Mesendoderm (in vitro differentiated cells): ENCODE measurements around the gene SDHA.

ENCODE experiments used
- DNase-seq: peaks from one replicate; pipeline ENCODE4 v3.0.0; 2013
- H2AK5ac ChIP-seq: 2 replicates; pipeline ENCODE4 v1.6.1; 2013; ENCODE audit warnings: low read length, inconsistent platforms
- H2BK120ac ChIP-seq: 2 replicates; pipeline ENCODE4 v1.6.1; 2013; ENCODE audit warnings: low read depth, mild to moderate bottlenecking, low read length, moderate library complexity, mixed read lengths
- H2BK15ac ChIP-seq: replicated peaks from 2 replicates; pipeline ENCODE4 v1.6.1; 2013; ENCODE audit warnings: low read depth, mild to moderate bottlenecking, moderate library complexity
- H2BK5ac ChIP-seq: 2 replicates; pipeline ENCODE4 v1.6.1; 2013; ENCODE audit warnings: low read length, inconsistent platforms
- H3K18ac ChIP-seq: 2 replicates; pipeline ENCODE4 v1.6.1; 2013; ENCODE audit warnings: mild to moderate bottlenecking, low read length, mixed read lengths
- H3K23ac ChIP-seq: one replicate; pipeline ENCODE4 v1.6.1; 2013; ENCODE audit warnings: low read length
- H3K27ac ChIP-seq: 2 replicates; pipeline ENCODE4 v1.5.1; 2013; ENCODE audit warnings: low read depth, mild to moderate bottlenecking, inconsistent platforms, low read length, moderate library complexity
- H3K27me3 ChIP-seq: 2 replicates; pipeline ENCODE4 v1.6.1; 2013; ENCODE audit warnings: low read length, control low read depth, mild to moderate bottlenecking, inconsistent platforms; ENCODE audit not compliant: insufficient read depth, poor library complexity
- H3K36me3 ChIP-seq: 2 replicates; pipeline ENCODE4 v1.6.1; 2013; ENCODE audit warnings: low read length, inconsistent platforms; ENCODE audit not compliant: control insufficient read depth, insufficient read depth
- H3K4ac ChIP-seq: one replicate; pipeline ENCODE4 v1.6.1; 2013; ENCODE audit warnings: low read depth, mild to moderate bottlenecking, low read length, moderate library complexity
- H3K4me1 ChIP-seq: 2 replicates; pipeline ENCODE4 v1.6.1; 2013; ENCODE audit warnings: low read depth, low read length, inconsistent platforms; ENCODE audit not compliant: control insufficient read depth
- H3K4me2 ChIP-seq: 2 replicates; pipeline ENCODE4 v1.6.1; 2013; ENCODE audit warnings: low read length
- H3K4me3 ChIP-seq: 2 replicates; pipeline ENCODE4 v1.5.1; 2013; ENCODE audit warnings: mild to moderate bottlenecking, low read length
- H3K56ac ChIP-seq: one replicate; pipeline ENCODE4 v1.6.1; 2013; ENCODE audit warnings: low read length
- H3K79me1 ChIP-seq: 2 replicates; pipeline ENCODE4 v1.6.1; 2013; ENCODE audit warnings: low read length, inconsistent platforms
- H3K79me2 ChIP-seq: 2 replicates; pipeline ENCODE4 v1.6.1; 2013; ENCODE audit warnings: mild to moderate bottlenecking, low read length; ENCODE audit not compliant: control insufficient read depth, insufficient read depth
- H3K9ac ChIP-seq: 2 replicates; pipeline ENCODE4 v1.6.1; 2013; ENCODE audit warnings: low read length, inconsistent platforms
- H4K5ac ChIP-seq: one replicate; pipeline ENCODE4 v1.6.1; 2013; ENCODE audit warnings: low read length
- H4K8ac ChIP-seq: one replicate; pipeline ENCODE4 v1.6.1; 2013; ENCODE audit warnings: low read depth, mild to moderate bottlenecking, control low read depth, low read length, moderate library complexity
- WGBS: extraction: QIAGEN DNeasy Blood & Tissue Kit; methylation state at CpG from one replicate; pipeline ENCODE4 v1.1.7; 2013; ENCODE audit warnings: low lambda C conversion rate, missing lambda C conversion rate; ENCODE audit not compliant: insufficient coverage; ENCODE audit errors: extremely low coverage; 5-methylcytosine and 5-hydroxymethylcytosine counted together

Gene SDHA

DNA sequence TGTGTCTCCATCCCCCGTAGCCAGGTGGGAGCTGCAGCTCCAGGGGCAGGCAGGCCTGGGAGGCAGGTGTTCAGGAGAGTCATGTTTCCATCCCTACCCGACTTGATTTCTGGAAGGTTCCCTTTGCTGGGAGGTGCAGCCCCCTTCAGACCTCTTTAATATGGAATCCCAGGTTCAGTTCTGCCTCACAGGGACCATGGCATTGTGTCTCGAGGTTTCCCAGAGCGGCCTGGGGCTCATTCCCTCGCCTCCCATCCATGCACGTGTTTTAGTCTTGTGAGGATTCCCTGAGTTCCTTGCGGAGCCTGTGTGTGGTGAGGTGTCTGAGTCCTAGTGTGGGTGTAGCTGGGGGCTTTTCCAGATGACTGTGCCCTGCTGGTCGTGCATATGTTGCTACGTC is 86.9 kb downstream of the SDHA start:
- no peak overlapping the region for H3K9ac ChIP-seq
- no peaks in the 10 kb centered on the region for H3K79me2 ChIP-seq
- H2BK15ac ChIP-seq, result no peak overlapping the region
- H2BK5ac ChIP-seq, result no peak overlapping the region
- no peak overlapping the region for H3K4me3 ChIP-seq
- no peak overlapping the region for H4K8ac ChIP-seq
- H3K36me3 ChIP-seq, result peaks cover 1% of the 10 kb centered on the region
- H3K56ac ChIP-seq, result no peak overlapping the region
- H3K4me1 ChIP-seq, result no peaks in the 10 kb centered on the region
- H3K27ac ChIP-seq, result no peak overlapping the region
- H2BK120ac ChIP-seq, result no peak overlapping the region
- no peak overlapping the region for H3K4me2 ChIP-seq
- H3K23ac ChIP-seq, result no peak overlapping the region
- no peak for DNase-seq
- H3K79me1 ChIP-seq, result peaks cover 4% of the 10 kb centered on the region
- no peak overlapping the region for H4K5ac ChIP-seq
- WGBS, result no CpG with 5 or more reads among the region's 9 CpGs
- H3K27me3 ChIP-seq, result no peaks in the 10 kb centered on the region
- H2AK5ac ChIP-seq, result no peak overlapping the region
- no peak overlapping the region for H3K18ac ChIP-seq
- H3K4ac ChIP-seq, result no peak overlapping the region

DNA sequence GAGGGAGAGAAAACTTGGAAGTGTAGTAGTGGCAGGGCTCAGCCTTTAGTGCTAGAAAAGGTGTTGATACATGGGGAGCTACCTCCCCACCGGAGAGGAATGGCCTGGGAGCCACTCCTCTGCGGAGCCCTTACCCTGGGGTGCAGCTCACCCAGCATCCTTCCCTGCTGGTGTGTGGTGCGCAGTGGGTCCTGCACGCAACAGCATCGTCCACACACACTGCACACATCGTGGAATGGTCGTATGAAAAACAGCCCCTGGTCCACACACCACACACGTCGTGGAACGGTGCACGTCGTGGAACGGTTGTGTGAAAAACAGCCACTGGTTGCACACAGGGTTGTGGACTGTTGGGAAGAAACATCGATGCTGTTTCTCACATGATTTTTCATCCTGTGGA is 87.3 kb downstream of the SDHA start:
- Histone ChIP-seq H3K23ac (no peak overlapping the region), H3K36me3 (peaks cover 1% of the 10 kb centered on the region), H3K4me2 (no peak overlapping the region), H3K27ac (no peak overlapping the region), H3K18ac (no peak overlapping the region), H3K79me1 (peaks cover 4% of the 10 kb centered on the region), H2BK120ac (no peak overlapping the region), H4K8ac (no peak overlapping the region), H3K9ac (no peak overlapping the region), H3K4ac (no peak overlapping the region), H3K4me1 (no peaks in the 10 kb centered on the region), H2AK5ac (no peak overlapping the region), H3K79me2 (no peaks in the 10 kb centered on the region), H4K5ac (no peak overlapping the region), H2BK15ac (no peak overlapping the region), H3K56ac (no peak overlapping the region), H3K27me3 (no peaks in the 10 kb centered on the region), H3K4me3 (no peak overlapping the region), H2BK5ac (no peak overlapping the region)
- no CpG with 5 or more reads among the region's 14 CpGs for WGBS
- DNase-seq, result no peak

GRCh38 chr5:306011-306805 is 88.1 kb downstream of the SDHA start:
- Histone ChIP-seq H2BK120ac (no peak overlapping the region), H3K4me2 (no peak overlapping the region), H2AK5ac (no peak overlapping the region), H3K36me3 (peaks cover 1% of the 10 kb centered on the region), H3K27ac (no peak overlapping the region), H3K18ac (no peak overlapping the region), H3K9ac (no peak overlapping the region), H3K4me3 (no peak overlapping the region), H2BK5ac (no peak overlapping the region), H3K4ac (no peak overlapping the region), H3K23ac (no peak overlapping the region), H3K79me2 (no peaks in the 10 kb centered on the region), H3K79me1 (peaks cover 4% of the 10 kb centered on the region), H4K8ac (no peak overlapping the region), H3K27me3 (no peaks in the 10 kb centered on the region), H3K4me1 (no peaks in the 10 kb centered on the region), H4K5ac (no peak overlapping the region), H2BK15ac (no peak overlapping the region), H3K56ac (no peak overlapping the region)
- DNase-seq, result no peak
- no CpG with 5 or more reads among the region's 28 CpGs for WGBS
